H1 (cell line): ENCODE results near the gene FAT2. TPM values are rescaled to one million over a fixed set of nuclear protein-coding genes. Genes with fewer than 3 reads are reported as not detected.
A peak's percentile ranks its signal among the peaks of the same experiment; 100 is the strongest.

Experiments used
- CTCF ChIA-PET: fragments of 300-600 bp; sonication (Branson Sonifier 250); formaldehyde crosslinking; loops from one replicate; lab custom pipeline; 2021; ENCODE audit not compliant: partially characterized antibody; lab: Charles Lee
- POLR2A ChIA-PET: fragments of 300-600 bp; sonication (Branson Sonifier 250); formaldehyde crosslinking; loops from one replicate; lab custom pipeline; 2021; ENCODE audit warnings: inconsistent platforms; ENCODE audit not compliant: partially characterized antibody; lab: Charles Lee
- DNase-seq, 2 experiments: peaks; one replicate each; pipeline versions ENCODE4 v3.0.0 to v3.0.0-alpha.2; 2010 to 2022; ENCODE audit warnings: low spot score in 2 of 2, low read depth in 1 of 2, mixed read lengths in 1 of 2
- FAIRE-seq: peaks from 2 replicates; lab custom pipeline; 2011; peaks lifted over from hg19 to GRCh38; lab: Jason Lieb, UNC
- H2AFZ ChIP-seq: 2 replicates; pipeline ENCODE4 v1.8.1; 2012; ENCODE audit warnings: low read length, inconsistent platforms
- H2AK5ac ChIP-seq: 2 replicates; pipeline ENCODE4 v1.6.1; 2013; ENCODE audit warnings: low read depth, low read length
- H2BK120ac ChIP-seq: replicated peaks from 2 replicates; pipeline ENCODE3; 2013; ENCODE audit warnings: low read depth, low read length, inconsistent platforms
- H2BK12ac ChIP-seq: 2 replicates; pipeline ENCODE4 v1.6.1; 2013; ENCODE audit warnings: low read depth, low read length
- H2BK15ac ChIP-seq: 2 replicates; pipeline ENCODE4 v1.6.1; 2013; ENCODE audit warnings: low read length
- H2BK20ac ChIP-seq: 2 replicates; pipeline ENCODE4 v1.6.1; 2013; ENCODE audit warnings: low read length
- H2BK5ac ChIP-seq: 2 replicates; pipeline ENCODE4 v1.6.1; 2013; ENCODE audit warnings: low read depth, low read length
- H3K14ac ChIP-seq: 2 replicates; pipeline ENCODE4 v1.6.1; 2013; ENCODE audit warnings: inconsistent platforms; ENCODE audit not compliant: insufficient read length
- H3K18ac ChIP-seq: 2 replicates; pipeline ENCODE4 v1.6.1; 2013; ENCODE audit warnings: low read length; ENCODE audit errors: extremely low read depth
- H3K23ac ChIP-seq: 2 replicates; pipeline ENCODE4 v1.6.1; 2013; ENCODE audit warnings: inconsistent platforms; ENCODE audit not compliant: insufficient read length
- H3K23me2 ChIP-seq: 2 replicates; pipeline ENCODE4 v1.6.1; 2013; ENCODE audit warnings: low read depth, low read length
- H3K27ac ChIP-seq: 2 replicates; pipeline ENCODE4 v1.6.1; 2011; ENCODE audit warnings: low read depth, low read length, inconsistent platforms
- H3K27me3 ChIP-seq, 4 experiments: replicated peaks in 1 of 4; 1 replicate in 1 of 4; 2 replicates in 3 of 4; pipeline versions ENCODE4 v1.6.1 to v1.8.1; 2011 to 2013; ENCODE audit warnings: low read length in 3 of 4, mild to moderate bottlenecking in 3 of 4, inconsistent platforms in 2 of 4, mixed read lengths in 2 of 4, moderate library complexity in 1 of 4; ENCODE audit not compliant: control insufficient read depth in 3 of 4, insufficient read depth in 3 of 4; ENCODE audit errors: extremely low read depth in 1 of 4
- H3K36me3 ChIP-seq, 4 experiments: 2 replicates each; pipeline versions ENCODE4 v1.6.1 to v1.8.1; 2011 to 2013; ENCODE audit warnings: mild to moderate bottlenecking in 4 of 4, low read length in 3 of 4, moderate library complexity in 2 of 4, control low read depth in 1 of 4, inconsistent platforms in 1 of 4; ENCODE audit not compliant: insufficient read depth in 4 of 4, control insufficient read depth in 2 of 4
- H3K4ac ChIP-seq: replicated peaks from 2 replicates; pipeline ENCODE3; 2013; ENCODE audit warnings: low read length, low read depth, mixed read lengths, inconsistent platforms; ENCODE audit not compliant: insufficient read length
- H3K4me1 ChIP-seq, 4 experiments: replicated peaks in 1 of 4; 1 replicate in 1 of 4; 2 replicates in 3 of 4; pipeline versions ENCODE4 v1.6.1 to v1.8.1; 2011 to 2013; ENCODE audit warnings: low read length in 3 of 4, inconsistent platforms in 2 of 4, mixed read lengths in 1 of 4; ENCODE audit not compliant: insufficient read depth in 4 of 4, control insufficient read depth in 3 of 4
- H3K4me2 ChIP-seq, 2 experiments: 2 replicates each; pipeline versions ENCODE4 v1.6.1 to v1.8.1; 2011 to 2013; ENCODE audit warnings: low read depth in 2 of 2, low read length in 2 of 2, control low read depth in 1 of 2, inconsistent platforms in 1 of 2, mild to moderate bottlenecking in 1 of 2; ENCODE audit not compliant: insufficient read depth in 1 of 2
- H3K4me3 ChIP-seq, 4 experiments: fragments of 200-600, 300-600 bp in 1 of 4; sonication (generic), shearing (Covaris generic), sonication (Bioruptor Twin) in 1 of 4; 2 replicates each; pipeline versions ENCODE4 v1.5.1 to v1.8.1; 2011 to 2016; ENCODE audit warnings: low read length in 4 of 4, low read depth in 3 of 4, control low read depth in 2 of 4, inconsistent platforms in 2 of 4, mild to moderate bottlenecking in 2 of 4, mixed read lengths in 1 of 4, moderate library complexity in 1 of 4; ENCODE audit not compliant: insufficient read depth in 2 of 4; ENCODE audit errors: extremely low read depth in 1 of 4
- H3K56ac ChIP-seq: replicated peaks from 2 replicates; pipeline ENCODE3; 2013; ENCODE audit warnings: low read depth, mild to moderate bottlenecking, mixed read lengths, low read length, inconsistent platforms; ENCODE audit not compliant: insufficient read length
- H3K79me1 ChIP-seq: 2 replicates; pipeline ENCODE4 v1.6.1; 2013; ENCODE audit warnings: low read depth, low read length, control low read depth
- H3K79me2 ChIP-seq, 2 experiments: 2 replicates each; pipeline versions ENCODE4 v1.6.1 to v1.8.1; 2012 to 2013; ENCODE audit warnings: low read length in 2 of 2, mild to moderate bottlenecking in 2 of 2, inconsistent platforms in 1 of 2; ENCODE audit not compliant: insufficient read depth in 2 of 2, control insufficient read depth in 1 of 2
- H3K9ac ChIP-seq, 4 experiments: replicated peaks in 1 of 4; 1 replicate in 1 of 4; 2 replicates in 3 of 4; pipeline versions ENCODE4 v1.6.1 to v1.8.1; 2011 to 2013; ENCODE audit warnings: low read depth in 3 of 4, low read length in 3 of 4, control low read depth in 2 of 4, mild to moderate bottlenecking in 2 of 4, moderate library complexity in 2 of 4, inconsistent platforms in 1 of 4; ENCODE audit errors: extremely low read depth in 1 of 4
- H3K9me3 ChIP-seq, 2 experiments: 2 replicates each; pipeline versions ENCODE4 v1.6.1 to v1.8.1; 2012 to 2013; ENCODE audit warnings: mild to moderate bottlenecking in 2 of 2, moderate library complexity in 2 of 2, control low read depth in 1 of 2, inconsistent platforms in 1 of 2, low read depth in 1 of 2, low read length in 1 of 2, mixed read lengths in 1 of 2; ENCODE audit not compliant: insufficient read depth in 2 of 2
- H4K20me1 ChIP-seq, 2 experiments: replicated peaks in 1 of 2; 2 replicates each; pipeline versions ENCODE3 to v1.8.1; 2011 to 2013; ENCODE audit warnings: inconsistent platforms in 2 of 2, low read length in 2 of 2, mild to moderate bottlenecking in 1 of 2; ENCODE audit not compliant: insufficient read depth in 2 of 2, control insufficient read depth in 1 of 2
- H4K5ac ChIP-seq: 2 replicates; pipeline ENCODE4 v1.6.1; 2013; ENCODE audit warnings: low read length, low read depth, mixed read lengths, inconsistent platforms; ENCODE audit not compliant: insufficient read length
- H4K8ac ChIP-seq: 2 replicates; pipeline ENCODE4 v1.8.0; 2013; ENCODE audit warnings: mild to moderate bottlenecking, moderate library complexity, low read length, inconsistent platforms; ENCODE audit not compliant: insufficient read depth; ENCODE audit errors: extremely low read depth
- H4K91ac ChIP-seq: replicated peaks from 2 replicates; pipeline ENCODE3; 2013; ENCODE audit warnings: low read length, mixed read lengths, inconsistent platforms; ENCODE audit not compliant: insufficient read length
- MAX ChIP-seq: IDR thresholded peaks from 2 replicates; pipeline ENCODE4 v1.6.1; 2012; ENCODE audit warnings: inconsistent platforms
- POU5F1 ChIP-seq: IDR thresholded peaks from 2 replicates; pipeline ENCODE4 v1.6.1; 2011; ENCODE audit warnings: low read depth, mild to moderate bottlenecking, low read length, moderate library complexity
- WGBS, 2 experiments: shearing (Covaris generic) in 1 of 2; methylation state at CpG; one replicate each; pipeline versions ENCODE4 v1.1.6 to v1.1.7; 2013 to 2015; ENCODE audit warnings: low lambda C conversion rate in 2 of 2, mixed read lengths in 2 of 2, inconsistent platforms in 1 of 2, low coverage in 1 of 2, missing lambda C conversion rate in 1 of 2; ENCODE audit not compliant: insufficient replicate concordance in 2 of 2, insufficient coverage in 1 of 2, insufficient read length in 1 of 2; ENCODE audit errors: extremely low coverage in 1 of 2, missing lambda C conversion rate in 1 of 2; 5-methylcytosine and 5-hydroxymethylcytosine counted together
- polyA plus RNA-seq, 7 experiments: library from polyadenylated mRNA; depleted of rRNA in 3 of 7; stranded (reverse) in 5 of 7; unstranded in 2 of 7; fragments of >200 nt in 5 of 7; fragments of 200-250 nt in 2 of 7; gene quantifications; 1 replicate in 5 of 7; 2 replicates in 1 of 7; 4 replicates in 1 of 7; pipeline versions ENCODE4 v1.2.1 to v1.2.3, GENCODE V29; 2011 to 2013; ENCODE audit warnings: missing spikeins in 2 of 7, mixed read lengths in 2 of 7
- total RNA-seq: library from RNA; stranded (reverse); fragmentation: NEBNext Ultra II Directional; extraction: Animal tissue kit (Norgen Biotek cat#: 25700); gene quantifications from 2 replicates; pipeline ENCODE4 v1.2.1, GENCODE V29; 2021

The FAT2 gene
- total and polyA plus RNA-seq, 2 of the 8 experiments (the other 6 are each of a cell fraction or from before 2014, with no cell fraction given), result 0.12 to 0.30 TPM

- Histone ChIP-seq H3K4ac (no peak overlapping the region), H2BK5ac (no peak overlapping the region), H2AK5ac (no peak overlapping the region), H3K4me2 (no peak overlapping the region), H2AFZ (no peak overlapping the region), H3K56ac (no peak overlapping the region), H3K79me1 (no peaks in the 10 kb centered on the region), H3K18ac (no peak overlapping the region), H2BK12ac (no peak overlapping the region), H2BK120ac (no peak overlapping the region), H3K79me2 (no peaks in the 10 kb centered on the region), H3K27ac (no peak overlapping the region), H3K9me3 (no peaks in the 10 kb centered on the region), H4K20me1 (no peaks in the 10 kb centered on the region), H4K8ac (no peak overlapping the region)
- POLR2A ChIA-PET, result no interaction called here
- CTCF ChIA-PET, result interaction anchor here (0.6 to 3.2 kb wide), 7 partner anchors 9 to 310 kb away, joined by 3 to 18 read pairs (median 3); no protein-coding TSS in a partner anchor
- DNase-seq, result no peak
- FAIRE-seq, result no peak
- no peak for TF ChIP-seq POU5F1
- TF ChIP-seq MAX, result 0 out of 2 replicates have a peak, but pooled peaks have one; percentile 31
- TF ChIP-seq, all 59 proteins: peak for 1
- H3K23me2 ChIP-seq, result no peaks in the 10 kb centered on the region
- 0 out of 2 replicates have a peak overlapping the region, but pooled peaks have one; percentile 27 for H2BK20ac ChIP-seq
- 0 out of 2 replicates have a peak overlapping the region, but pooled peaks have one; percentile 37 for H2BK15ac ChIP-seq
- H4K91ac ChIP-seq, result no peak overlapping the region
- no peaks in the 10 kb centered on the region for H3K36me3 ChIP-seq
- H3K14ac ChIP-seq, result no peak overlapping the region
- no peak overlapping the region for H3K9ac ChIP-seq
- no peaks in the 10 kb centered on the region; a peak in 1 of 7 replicates for H3K27me3 ChIP-seq
- 76% methylated on average over 8 of the region's 8 CpGs; no CpG with 5 or more reads in 1 of the 2 experiments for WGBS, 2 experiments
- no peak overlapping the region for H3K23ac ChIP-seq
- no peak overlapping the region for H3K4me3 ChIP-seq
- no peaks in the 10 kb centered on the region for H3K4me1 ChIP-seq
- no peak overlapping the region for H4K5ac ChIP-seq
Observed at GRCh38 chr5:151562019-151562707, 29.0 kb downstream of the FAT2 start.
